ENCODE results near the gene B3GALT5. TPM values are rescaled to one million over a fixed set of nuclear protein-coding genes. Genes with fewer than 3 reads are reported as not detected.

The B3GALT5 gene
- total RNA-seq, 4 donors from 2014 or later: 0.27 to 7.4 (median 4.3) TPM

GRCh38 chr21:39616211-39616772, 3.6 kb downstream of the B3GALT5 start:
- H3K4me1 ChIP-seq: peaks cover 0 to 4% of the 10 kb centered on the region in 2 donors
- intact Hi-C loops (cut with DNase I): no loop called here
- H3K4me3 ChIP-seq (replicated peaks in 1 of 3): no peak overlapping the region
- H3K27me3 ChIP-seq: no peaks in the 10 kb centered on the region
- 59 to 73% methylated on average over 5 of the region's 5 CpGs for WGBS, 2 donors
- DNase-seq: no peak
- no peak overlapping the region for H3K27ac ChIP-seq
- no peak for TF ChIP-seq POLR2A (IDR thresholded peaks at IDR 0.05)
- no peak for TF ChIP-seq CTCF (IDR thresholded peaks at IDR 0.05)
- no peaks in the 10 kb centered on the region for H3K9me3 ChIP-seq
- H3K36me3 ChIP-seq: no peaks in the 10 kb centered on the region

GRCh38 chr21:39620856-39621255, 8.1 kb downstream of the B3GALT5 start:
- no peak for DNase-seq
- H3K27ac ChIP-seq: no peak overlapping the region
- H3K36me3 ChIP-seq: no peaks in the 10 kb centered on the region
- no peaks in the 10 kb centered on the region for H3K27me3 ChIP-seq
- peaks cover 0 to 5% of the 10 kb centered on the region in 2 donors for H3K4me1 ChIP-seq
- no peak for TF ChIP-seq POLR2A (IDR thresholded peaks at IDR 0.05)
- TF ChIP-seq CTCF (IDR thresholded peaks at IDR 0.05): no peak
- intact Hi-C loops (cut with DNase I): no loop called here
- H3K9me3 ChIP-seq: no peaks in the 10 kb centered on the region
- no peak overlapping the region for H3K4me3 ChIP-seq (replicated peaks in 1 of 3)

- no peak overlapping the region for H3K4me3 ChIP-seq (replicated peaks in 1 of 3)
- DNase-seq: no peak
- H3K4me1 ChIP-seq: peaks cover 0 to 5% of the 10 kb centered on the region in 2 donors
- 81 to 86% methylated on average over 12 of the region's 12 CpGs for WGBS, 2 donors
- no peak overlapping the region for H3K27ac ChIP-seq
- no peaks in the 10 kb centered on the region for H3K36me3 ChIP-seq
- H3K27me3 ChIP-seq: no peaks in the 10 kb centered on the region
- intact Hi-C loops (cut with DNase I): no loop called here
- H3K9me3 ChIP-seq: no peaks in the 10 kb centered on the region
- TF ChIP-seq POLR2A (IDR thresholded peaks at IDR 0.05) (no peak), CTCF (IDR thresholded peaks at IDR 0.05) (no peak)
Observed at GRCh38 chr21:39625211-39625895, 12.6 kb downstream of the B3GALT5 start.

GRCh38 chr21:39628385-39628784, 15.6 kb downstream of the B3GALT5 start:
- Histone ChIP-seq H3K9me3 (no peaks in the 10 kb centered on the region), H3K4me3 (replicated peaks in 1 of 3) (no peak overlapping the region), H3K4me1 (peaks cover 9 to 15% of the 10 kb centered on the region in 2 donors), H3K27me3 (no peaks in the 10 kb centered on the region), H3K36me3 (no peaks in the 10 kb centered on the region), H3K27ac (no peak overlapping the region)
- TF ChIP-seq CTCF (IDR thresholded peaks at IDR 0.05) (no peak), POLR2A (IDR thresholded peaks at IDR 0.05) (no peak)
- DNase-seq: no peak
- WGBS, 2 donors: 72 to 83% methylated on average over 8 of the region's 8 CpGs
- intact Hi-C loops (cut with DNase I): no loop called here

GRCh38 chr21:39630191-39630591, 17.5 kb downstream of the B3GALT5 start:
- H3K27ac ChIP-seq: no peak overlapping the region
- 70 to 84% methylated on average over 8 of the region's 8 CpGs for WGBS, 2 donors
- no peaks in the 10 kb centered on the region for H3K27me3 ChIP-seq
- TF ChIP-seq POLR2A (IDR thresholded peaks at IDR 0.05): no peak
- TF ChIP-seq CTCF (IDR thresholded peaks at IDR 0.05): no peak
- DNase-seq: no peak
- H3K36me3 ChIP-seq: no peaks in the 10 kb centered on the region
- H3K4me1 ChIP-seq: peaks cover 18 to 24% of the 10 kb centered on the region in 2 donors
- H3K4me3 ChIP-seq (replicated peaks in 1 of 3): no peak overlapping the region
- intact Hi-C loops (cut with DNase I): no loop called here
- H3K9me3 ChIP-seq: no peaks in the 10 kb centered on the region
